Activated gamma-delta T cell (primary cell): Measurements from ENCODE around the gene MRNIP.
"Not testable (repeated sequence)": the region's sequence is repeated elsewhere in the genome, so short reads cannot be mapped to it uniquely, and the experiment has no call there.

ENCODE experiments used
- DNase-seq: peaks from one replicate; lab custom pipeline; 2025; lab: John Stamatoyannopoulos, UW

MRNIP gene

GRCh38 chr5:179840321-179840720, 18.3 kb downstream of the MRNIP start:
- no peak for DNase-seq

GRCh38 chr5:179839328-179840256, 19.0 kb downstream of the MRNIP start:
- DNase-seq, result no peak

DNA sequence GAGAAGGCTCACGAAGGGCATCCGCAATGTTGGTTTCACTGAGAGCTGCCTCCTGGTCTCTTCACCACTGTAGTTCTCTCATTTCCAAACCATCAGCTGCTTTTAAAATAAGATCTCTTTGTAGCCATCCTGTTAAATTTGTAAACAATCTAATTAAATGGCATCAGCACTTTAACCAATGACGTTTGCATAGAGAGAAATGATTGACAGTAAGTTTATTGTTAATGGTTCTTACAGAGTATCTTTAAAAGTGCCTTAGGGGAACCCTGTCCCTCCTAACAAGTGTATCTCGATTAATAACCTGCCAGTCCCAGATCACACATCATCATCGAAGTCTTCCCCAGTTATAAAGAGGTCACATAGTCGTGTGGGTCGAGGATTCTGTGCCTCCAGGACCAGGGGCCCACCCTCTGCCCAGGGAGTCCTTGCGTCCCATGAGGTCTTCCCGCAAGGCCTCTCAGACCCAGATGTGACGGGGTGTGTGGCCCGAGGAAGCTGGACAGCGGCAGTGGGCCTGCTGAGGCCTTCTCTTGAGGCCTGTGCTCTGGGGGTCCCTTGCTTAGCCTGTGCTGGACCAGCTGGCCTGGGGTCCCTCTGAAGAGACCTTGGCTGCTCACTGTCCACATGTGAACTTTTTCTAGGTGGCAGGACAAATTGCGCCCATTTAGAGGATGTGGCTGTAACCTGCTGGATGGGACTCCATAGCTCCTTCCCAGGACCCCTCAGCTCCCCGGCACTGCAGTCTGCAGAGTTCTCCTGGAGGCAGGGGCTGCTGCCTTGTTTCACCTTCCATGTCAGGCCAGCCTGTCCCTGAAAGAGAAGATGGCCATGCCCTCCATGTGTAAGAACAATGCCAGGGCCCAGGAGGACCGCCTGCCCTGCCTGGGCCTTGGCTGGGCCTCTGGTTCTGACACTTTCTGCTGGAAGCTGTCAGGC, 21.3 kb downstream of the MRNIP start:
- DNase-seq, result no peak

DNA sequence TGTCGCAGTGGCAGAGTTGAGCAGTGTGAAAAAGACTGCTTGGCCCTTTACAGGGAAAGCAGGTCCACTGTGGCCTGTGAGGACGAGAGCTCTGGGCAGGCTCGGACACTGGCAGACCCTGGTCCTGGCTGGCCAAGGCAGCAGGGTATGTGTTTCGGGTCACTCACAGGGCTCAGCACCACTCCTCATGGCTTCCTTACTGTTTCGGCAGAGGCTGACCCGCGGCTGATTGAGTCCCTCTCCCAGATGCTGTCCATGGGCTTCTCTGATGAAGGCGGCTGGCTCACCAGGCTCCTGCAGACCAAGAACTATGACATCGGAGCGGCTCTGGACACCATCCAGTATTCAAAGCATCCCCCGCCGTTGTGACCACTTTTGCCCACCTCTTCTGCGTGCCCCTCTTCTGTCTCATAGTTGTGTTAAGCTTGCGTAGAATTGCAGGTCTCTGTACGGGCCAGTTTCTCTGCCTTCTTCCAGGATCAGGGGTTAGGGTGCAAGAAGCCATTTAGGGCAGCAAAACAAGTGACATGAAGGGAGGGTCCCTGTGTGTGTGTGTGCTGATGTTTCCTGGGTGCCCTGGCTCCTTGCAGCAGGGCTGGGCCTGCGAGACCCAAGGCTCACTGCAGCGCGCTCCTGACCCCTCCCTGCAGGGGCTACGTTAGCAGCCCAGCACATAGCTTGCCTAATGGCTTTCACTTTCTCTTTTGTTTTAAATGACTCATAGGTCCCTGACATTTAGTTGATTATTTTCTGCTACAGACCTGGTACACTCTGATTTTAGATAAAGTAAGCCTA, 22.2 kb downstream of the MRNIP start:
- DNase-seq, result no peak

DNA sequence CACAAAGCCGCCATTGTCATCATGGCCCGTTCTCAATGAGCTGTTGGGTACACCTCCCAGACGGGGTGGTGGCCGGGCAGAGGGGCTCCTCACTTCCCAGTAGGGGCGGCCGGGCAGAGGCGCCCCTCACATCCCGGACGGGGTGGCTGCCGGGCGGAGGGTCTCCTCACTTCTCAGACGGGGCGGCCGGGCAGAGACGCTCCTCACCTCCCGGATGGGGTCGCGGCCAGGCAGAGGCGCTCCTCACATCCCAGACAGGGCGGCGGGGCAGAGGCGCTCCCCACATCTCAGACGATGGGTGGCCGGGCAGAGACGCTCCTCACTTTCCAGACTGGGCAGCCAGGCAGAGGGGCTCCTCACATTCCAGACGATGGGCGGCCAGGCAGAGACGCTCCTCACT, 23.7 kb downstream of the MRNIP start:
- DNase-seq, result not testable (repeated sequence)

DNA sequence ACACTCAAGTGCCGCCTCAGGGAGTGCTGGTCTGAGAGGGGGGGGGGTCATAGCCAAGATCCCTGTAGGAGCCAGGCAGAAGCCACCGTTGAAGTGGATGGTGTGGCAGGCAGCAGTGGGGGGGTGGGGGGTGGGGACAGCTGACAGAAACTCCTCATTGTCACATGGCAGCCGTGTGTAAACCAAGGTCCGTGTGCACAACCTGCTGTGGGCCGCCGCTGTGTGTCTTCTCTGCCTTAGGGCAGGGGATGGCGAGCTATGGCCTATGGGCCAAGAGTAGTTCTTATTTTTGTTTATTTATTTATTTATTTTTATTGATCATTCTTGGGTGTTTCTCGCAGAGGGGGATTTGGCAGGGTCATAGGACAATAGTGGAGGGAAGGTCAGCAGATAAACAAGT, 24.5 kb downstream of the MRNIP start:
- DNase-seq, result no peak

DNA sequence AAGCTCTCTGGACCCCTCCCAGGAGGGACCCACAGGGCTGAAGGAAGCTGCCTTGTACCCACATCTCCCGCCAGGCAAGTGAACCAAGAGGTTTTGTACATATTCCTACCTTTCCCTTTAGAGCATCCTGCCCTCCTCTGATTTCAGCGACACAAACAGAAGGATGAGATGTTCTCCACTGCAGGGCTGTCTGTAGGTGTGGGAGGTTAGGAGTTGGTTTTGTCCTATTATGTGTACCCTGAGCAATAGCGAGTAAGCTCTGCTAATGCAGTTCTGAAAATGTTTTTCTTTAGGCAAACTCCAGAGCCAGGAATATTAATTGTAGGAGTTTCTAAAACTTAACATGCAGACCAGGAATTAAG, 24.9 kb downstream of the MRNIP start:
- DNase-seq, result no peak

DNA sequence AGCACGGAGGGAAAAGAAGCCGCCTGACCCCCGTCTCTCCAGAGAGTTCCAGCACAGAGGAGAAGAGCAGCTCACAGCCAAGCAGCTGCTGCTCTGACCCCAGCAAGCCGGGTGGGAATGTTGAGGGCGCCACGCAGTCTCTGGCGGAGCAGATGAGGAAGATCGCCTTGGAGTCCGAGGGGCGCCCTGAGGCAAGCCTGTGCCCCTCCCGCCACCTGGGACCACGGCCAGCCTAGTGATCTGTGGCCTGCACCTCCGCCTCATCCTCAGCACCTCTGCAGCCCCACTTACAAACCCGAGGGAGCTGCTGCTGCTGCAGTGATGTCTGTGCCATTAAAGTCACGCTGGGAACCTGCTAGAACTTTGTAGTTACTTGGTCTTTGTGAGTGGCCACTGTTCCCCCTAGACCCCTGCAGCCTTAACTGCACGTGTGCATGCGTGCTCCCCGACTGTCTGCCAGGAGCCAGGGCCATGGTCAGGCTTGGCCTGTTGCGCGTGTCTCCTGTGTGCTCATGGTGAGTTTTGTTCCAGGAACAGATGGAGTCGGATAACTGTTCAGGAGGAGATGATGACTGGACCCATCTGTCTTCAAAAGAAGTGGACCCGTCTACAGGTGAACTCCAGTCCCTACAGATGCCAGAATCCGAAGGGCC, 25.4 kb downstream of the MRNIP start:
- no peak for DNase-seq

DNA sequence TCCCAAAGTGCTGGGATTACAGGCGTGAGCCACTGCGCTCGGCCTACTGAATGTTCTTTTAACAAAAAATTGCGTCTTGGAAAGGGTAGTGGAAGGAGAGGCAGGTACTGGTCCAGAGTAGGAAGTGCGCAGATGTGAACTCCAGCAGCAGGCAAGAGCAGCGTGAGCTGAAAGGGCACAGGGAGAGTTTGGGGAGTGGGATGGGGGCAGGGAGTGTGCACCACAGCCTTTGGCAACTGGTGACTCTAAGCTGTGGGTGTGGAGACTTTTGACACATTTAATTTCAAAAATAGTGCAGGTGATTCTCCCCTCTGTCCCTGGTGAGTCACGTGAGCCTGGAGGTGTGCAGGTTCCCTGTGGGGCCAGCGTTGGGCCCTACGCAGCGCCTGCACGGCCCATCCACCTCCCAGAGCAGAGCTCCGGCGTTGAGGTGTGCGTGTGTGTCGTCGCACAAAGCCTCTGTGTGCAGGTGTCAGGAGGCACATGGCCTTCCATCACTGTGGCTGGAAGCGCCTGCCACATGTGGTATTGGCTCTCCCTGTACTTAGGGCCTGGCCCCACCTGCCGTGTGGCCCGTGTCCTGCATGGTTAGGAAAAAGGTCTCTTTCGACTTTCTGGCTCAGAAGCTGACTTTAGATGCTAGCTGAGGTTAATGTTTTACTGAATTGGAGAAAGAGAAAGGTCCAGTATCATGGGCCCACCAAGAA, 26.4 kb downstream of the MRNIP start:
- DNase-seq, result no peak

- no peak for DNase-seq
Measured at GRCh38 chr5:179830818-179831468, 27.7 kb downstream of the MRNIP start.

GRCh38 chr5:179829732-179830435, 28.7 kb downstream of the MRNIP start:
- DNase-seq, result no peak

- no peak for DNase-seq
Measured at GRCh38 chr5:179828756-179829421, 29.7 kb downstream of the MRNIP start.

DNA sequence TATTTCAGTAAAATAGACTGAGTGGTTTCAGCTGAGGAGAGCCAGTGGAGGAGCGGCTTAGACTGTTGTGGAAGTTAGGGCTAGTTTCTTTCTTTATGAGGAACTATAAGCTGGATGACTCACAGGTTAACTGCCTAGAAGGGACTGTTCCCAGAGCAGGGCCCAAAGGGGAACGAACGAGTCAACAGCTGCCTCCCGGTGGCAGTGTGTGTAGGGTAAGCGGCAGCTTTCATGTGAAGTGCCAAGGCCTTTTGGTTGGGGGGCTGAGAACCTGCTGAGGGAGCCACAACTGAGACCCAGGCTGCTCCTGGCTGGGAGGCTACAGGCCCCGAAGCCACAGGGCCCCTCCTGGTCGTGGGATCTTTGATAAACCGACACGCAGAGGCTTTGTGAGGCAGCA, 30.9 kb downstream of the MRNIP start:
- DNase-seq, result no peak

- no peak for DNase-seq
Measured at GRCh38 chr5:179825655-179826182, 32.9 kb downstream of the MRNIP start.

DNA sequence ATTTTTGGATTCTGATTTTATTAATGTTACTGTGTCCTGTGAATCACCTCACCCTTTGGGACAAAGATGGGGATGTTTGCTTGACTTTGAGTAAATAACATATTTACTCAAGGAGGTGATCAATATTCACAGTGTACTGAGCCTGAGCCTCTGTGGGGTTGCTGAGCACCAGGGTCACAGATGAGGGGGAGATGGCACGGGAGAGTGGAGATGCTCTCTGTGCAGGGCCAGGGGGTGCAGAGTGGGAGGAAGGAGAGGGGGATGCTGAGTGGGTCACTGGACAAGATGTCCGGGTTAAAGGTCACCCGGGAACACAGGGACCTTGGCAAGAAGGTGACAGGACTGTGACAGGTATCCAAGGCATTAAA, 33.9 kb downstream of the MRNIP start:
- no peak for DNase-seq

GRCh38 chr5:179823937-179824744, 34.5 kb downstream of the MRNIP start:
- no peak for DNase-seq

DNA sequence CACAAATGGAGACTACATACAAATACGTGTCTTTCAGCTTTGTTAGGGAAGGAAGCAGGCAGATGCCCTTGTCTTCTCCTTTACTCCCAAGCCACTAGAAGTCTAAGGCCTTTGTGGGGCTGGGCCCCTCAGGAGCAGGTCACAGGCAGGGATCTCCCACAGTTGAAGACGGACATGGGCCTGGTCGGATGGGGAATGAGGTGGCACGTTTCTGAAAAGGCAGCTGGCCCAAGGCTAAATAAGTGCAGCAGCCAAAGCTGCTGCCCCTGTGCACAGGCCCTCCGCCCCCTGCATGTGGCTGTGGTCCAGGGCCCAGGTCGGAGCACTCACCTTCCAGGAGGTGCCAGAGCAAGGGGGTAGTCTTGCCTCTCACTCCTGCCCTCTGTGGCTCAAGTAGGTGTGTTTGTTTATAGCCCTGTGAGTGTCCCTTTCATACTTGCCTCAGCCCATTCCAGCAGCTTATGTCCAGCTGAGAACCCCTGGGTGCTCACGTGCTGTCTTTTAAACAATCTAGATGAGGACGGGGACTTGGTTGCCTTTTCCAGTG, 36.1 kb downstream of the MRNIP start:
- DNase-seq, result no peak

GRCh38 chr5:179822059-179822432, 36.6 kb downstream of the MRNIP start:
- DNase-seq, result no peak
